Astrocyte of the cerebellum (primary cell): ENCODE results near the gene STX10.

Experiments
- DNase-seq: peaks from one replicate; pipeline ENCODE4 v3.0.0-alpha.2; 2011; ENCODE audit warnings: low read depth
- H3K4me3 ChIP-seq: 2 replicates; pipeline ENCODE4 v1.5.1; 2011; ENCODE audit warnings: mild to moderate bottlenecking, low read depth, low read length, moderate library complexity
- in situ Hi-C: cut with HindIII; loops from 2 replicates; pipeline ENCODE4 v1.10.0; 2017; ENCODE audit warnings: low sequenced_read_pairs
- TF ChIP-seq, protein P1 (sequence below): IDR thresholded peaks from 2 replicates; pipeline ENCODE4 v1.5.1; 2012; ENCODE audit warnings: low read length, low read depth, moderate library complexity, mild to moderate bottlenecking; ENCODE audit errors: missing control alignments

STX10 gene

DNA sequence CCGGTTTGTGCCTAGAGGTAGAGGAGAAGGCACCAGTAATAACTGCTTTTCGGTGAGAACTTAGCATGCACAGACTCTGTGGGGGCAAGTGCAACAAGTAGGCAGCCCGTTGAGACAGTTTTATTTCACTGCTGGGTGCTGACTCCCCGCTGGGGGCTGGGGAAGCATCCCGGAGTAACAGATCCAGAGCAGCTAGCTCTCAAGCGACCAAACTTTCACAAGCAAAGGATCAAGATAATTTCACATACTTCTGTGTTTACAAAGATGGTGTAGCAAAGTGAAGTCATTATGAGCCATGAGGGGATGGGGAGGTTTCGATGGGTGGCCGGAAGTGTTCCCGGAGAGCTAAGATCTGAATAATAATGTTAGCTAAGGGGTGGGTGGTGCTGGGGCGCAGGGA is 29.4 kb downstream of the STX10 start:
- H3K4me3 ChIP-seq = no peak overlapping the region
- TF ChIP-seq, protein P1, sequence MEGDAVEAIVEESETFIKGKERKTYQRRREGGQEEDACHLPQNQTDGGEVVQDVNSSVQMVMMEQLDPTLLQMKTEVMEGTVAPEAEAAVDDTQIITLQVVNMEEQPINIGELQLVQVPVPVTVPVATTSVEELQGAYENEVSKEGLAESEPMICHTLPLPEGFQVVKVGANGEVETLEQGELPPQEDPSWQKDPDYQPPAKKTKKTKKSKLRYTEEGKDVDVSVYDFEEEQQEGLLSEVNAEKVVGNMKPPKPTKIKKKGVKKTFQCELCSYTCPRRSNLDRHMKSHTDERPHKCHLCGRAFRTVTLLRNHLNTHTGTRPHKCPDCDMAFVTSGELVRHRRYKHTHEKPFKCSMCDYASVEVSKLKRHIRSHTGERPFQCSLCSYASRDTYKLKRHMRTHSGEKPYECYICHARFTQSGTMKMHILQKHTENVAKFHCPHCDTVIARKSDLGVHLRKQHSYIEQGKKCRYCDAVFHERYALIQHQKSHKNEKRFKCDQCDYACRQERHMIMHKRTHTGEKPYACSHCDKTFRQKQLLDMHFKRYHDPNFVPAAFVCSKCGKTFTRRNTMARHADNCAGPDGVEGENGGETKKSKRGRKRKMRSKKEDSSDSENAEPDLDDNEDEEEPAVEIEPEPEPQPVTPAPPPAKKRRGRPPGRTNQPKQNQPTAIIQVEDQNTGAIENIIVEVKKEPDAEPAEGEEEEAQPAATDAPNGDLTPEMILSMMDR = no peak
- in situ Hi-C loops = no loop called here
- DNase-seq = no peak

DNA sequence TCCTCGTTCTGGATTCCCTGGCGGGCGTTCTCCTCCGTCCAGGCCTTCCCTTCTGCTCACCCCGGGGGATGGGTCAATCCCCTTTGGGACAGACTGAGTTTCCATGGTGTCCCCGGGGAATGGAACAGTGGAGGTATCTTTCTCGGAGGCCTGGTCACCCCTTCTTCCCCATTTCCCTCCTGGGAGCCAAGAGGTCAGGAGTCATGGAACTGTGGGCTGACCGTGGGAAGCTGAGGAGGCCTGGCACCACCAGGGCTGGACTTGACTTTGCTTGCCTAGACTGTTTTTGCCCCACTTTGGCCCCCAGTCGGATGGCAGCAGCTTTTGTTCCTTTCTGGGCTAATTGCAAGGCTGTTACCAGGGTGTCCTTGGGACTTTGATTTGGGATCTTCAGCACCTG is 30.1 kb downstream of the STX10 start:
- in situ Hi-C loops = no loop called here
- TF ChIP-seq, protein P1 = no peak
- peak overlapping the region; percentile 91 for H3K4me3 ChIP-seq
- no peak for DNase-seq

DNA sequence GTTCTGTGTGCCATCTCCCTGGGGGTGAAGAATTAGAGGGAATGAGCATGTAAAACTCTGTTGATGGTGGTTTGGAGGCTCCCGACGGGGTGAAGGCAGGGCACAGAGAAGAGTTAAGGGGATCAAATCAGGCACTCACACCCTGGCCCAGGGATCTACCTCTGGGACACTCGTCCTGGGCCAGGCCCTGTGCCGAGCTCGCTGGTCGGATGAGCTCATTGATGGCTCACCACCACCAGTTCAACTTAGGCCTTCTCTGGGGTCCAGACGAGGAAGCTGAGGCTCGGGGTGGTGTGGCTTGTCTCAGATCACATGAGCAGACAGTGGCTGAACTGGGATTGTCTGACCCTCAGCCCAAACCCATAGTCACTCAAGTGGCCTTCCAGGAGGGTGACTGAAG is 30.5 kb downstream of the STX10 start:
- TF ChIP-seq, protein P1 = no peak
- no peak for DNase-seq
- in situ Hi-C loops = no loop called here
- H3K4me3 ChIP-seq = peak overlapping the region; percentile 91

DNA sequence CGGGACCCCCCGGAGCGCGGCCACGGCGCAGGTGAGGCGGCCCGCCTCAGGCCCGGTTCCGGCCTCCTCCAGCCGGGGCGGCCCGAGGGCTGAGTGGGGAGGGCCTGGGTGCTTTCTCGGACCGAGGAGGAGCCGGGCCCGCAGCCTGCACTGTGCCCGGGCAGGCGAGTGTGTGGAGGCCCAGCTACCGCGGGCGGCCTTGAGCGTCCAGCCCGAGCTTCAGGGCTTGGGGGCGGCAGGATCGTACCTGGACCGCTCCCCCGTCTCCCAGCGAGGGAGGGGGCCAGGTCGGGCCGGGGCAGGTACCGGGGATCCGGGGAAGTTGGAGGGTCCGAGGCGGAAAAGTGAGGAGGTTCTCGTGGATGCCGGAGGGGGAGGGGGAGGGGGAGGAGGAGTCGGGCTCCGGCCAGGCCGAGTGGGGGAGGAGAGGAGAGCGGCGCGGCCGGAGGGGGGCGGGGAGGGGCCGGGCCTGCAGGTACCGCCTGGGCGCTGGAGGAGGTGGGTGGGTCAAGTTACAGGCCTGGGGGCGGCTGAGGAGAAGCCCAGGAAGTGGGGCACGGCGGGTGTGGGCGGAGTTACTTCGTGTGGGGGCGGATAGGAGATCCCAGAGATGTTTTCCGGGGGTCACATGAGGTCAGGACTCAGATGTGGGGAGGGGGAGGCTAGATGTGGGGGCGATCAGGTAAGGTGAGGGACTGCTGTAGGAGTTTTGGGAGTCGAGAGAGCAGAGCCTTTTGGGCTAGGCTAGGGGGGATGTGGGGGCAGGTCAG is 31.6 kb downstream of the STX10 start:
- DNase-seq = no peak
- TF ChIP-seq, protein P1 = no peak
- H3K4me3 ChIP-seq = peak overlapping the region; percentile 91
- in situ Hi-C loops = no loop called here

DNA sequence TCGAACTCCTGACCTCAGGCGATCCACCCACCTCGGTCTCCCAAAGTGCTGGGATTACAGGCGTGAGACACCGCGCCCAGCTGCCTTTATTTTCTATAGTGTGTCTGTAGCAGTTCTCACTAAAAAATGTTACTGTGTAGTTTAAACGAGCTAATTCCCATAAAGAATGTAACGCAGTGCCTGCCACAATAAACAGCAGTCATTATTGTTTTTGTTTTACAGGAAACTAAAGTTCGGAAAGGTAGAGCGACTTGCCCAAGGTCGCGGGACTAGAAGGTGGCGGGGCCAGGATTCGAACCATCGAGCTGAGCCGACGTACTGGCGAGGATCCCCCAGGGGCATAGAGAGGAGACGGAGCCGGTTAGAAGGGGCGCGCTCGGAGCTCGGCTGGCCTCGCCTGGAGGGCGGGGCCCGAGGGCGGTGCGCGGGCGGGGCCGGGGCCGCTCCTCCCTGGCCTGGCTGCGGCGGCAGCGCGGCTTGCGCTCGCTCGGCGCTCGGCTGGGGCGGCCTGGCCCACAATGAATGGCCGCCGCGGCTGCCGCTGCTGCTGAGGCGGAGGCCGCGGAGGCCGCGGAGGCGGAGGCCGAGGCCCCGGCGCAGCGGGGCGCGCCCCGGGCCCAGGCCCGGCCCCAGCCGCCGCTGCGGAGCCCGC is 32.3 kb downstream of the STX10 start, which contains the start of gene NACC1:
TSS of gene NACC1 (plus strand) at position 493 of the 652 bp plus-strand sequence. CDS start 16,944 bp downstream, outside the sequence.
- peak; percentile 60 for DNase-seq
- in situ Hi-C loops = no loop called here
- TF ChIP-seq, protein P1 = no peak
- H3K4me3 ChIP-seq = peak within 1 kb of the TSS; percentile 91

DNA sequence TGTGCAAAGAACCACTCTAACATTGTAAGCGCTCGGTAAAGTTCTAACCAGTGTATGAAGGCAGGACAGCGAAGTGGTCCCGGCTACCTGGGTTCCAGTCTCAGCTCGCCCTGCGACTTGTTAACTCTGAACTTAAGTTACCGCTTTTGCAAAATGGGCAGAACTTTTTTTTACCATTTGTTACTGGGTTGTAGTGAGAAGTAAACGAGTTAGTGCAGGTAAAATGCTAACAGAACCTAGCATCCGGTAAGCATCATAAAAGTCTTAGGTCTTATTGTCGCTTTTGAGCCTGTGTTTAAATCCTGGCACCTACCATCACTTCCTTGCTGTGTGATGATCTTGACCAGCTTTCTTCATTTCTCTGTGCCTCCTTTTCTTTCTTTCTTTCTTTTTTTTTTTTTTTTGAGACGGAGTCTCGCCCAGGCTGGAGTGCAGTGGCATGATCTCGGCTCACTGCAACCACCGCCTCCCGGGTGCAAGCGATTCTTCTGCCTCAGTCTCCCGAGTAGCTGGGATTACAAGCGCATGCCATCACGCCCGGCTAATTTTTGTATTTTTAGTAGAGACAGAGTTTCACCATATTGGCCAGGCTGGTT is 32.9 kb downstream of the STX10 start:
- peak overlapping the region; percentile 83 for H3K4me3 ChIP-seq
- no peak for DNase-seq
- in situ Hi-C loops = no loop called here
- TF ChIP-seq, protein P1 = no peak
